CD4-positive, alpha-beta T cell treated with Interleukin-15 for 4 hours (primary cell): ENCODE results near the gene CFH.
"Not testable (repeated sequence)": the region's sequence is repeated elsewhere in the genome, so short reads cannot be mapped to it uniquely, and the experiment has no call there.

Source experiments
- DNase-seq: peaks from one replicate; pipeline ENCODE4 v3.0.0-alpha.2; 2020; ENCODE audit warnings: low spot score

CFH gene

DNA sequence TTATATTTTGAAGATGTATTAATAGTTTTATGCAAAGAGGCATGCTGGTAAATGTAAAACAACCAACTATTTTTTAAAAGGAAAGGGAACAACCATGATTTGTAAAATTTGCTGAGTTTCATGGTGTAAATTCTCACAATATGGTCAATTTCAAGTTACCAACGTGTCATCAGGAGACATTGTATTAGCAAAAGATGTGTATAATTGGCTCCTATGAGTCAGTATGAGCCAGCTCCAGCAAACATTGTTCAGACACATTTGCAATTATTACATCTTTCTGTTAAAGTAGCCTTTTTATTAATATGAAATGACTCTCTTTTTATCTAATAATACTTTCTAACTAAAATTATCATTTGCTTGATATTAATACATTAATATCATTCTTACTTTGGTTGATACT is 15.3 kb downstream of the CFH start:
- DNase-seq: no peak

DNA sequence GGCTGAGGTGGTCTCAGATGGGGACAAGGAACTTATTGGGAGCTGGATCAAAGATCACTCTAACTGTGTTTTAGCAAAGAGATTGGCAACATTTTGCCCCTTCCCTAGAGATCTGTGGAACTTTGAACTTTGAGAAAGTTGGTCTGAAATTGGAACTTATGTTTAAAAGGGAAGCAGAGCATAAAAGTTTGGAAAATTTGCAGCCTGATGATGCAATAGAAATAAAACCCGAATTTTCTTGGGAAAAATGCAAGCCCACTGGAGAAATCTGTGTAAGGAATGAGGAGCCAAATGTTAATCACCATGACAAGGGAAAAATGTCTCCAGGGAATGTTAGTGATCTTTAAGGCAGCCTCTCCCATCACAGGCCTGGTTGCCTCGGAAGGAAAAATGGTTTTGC is 17.2 kb downstream of the CFH start:
- no peak for DNase-seq

- no peak for DNase-seq
Observed at GRCh38 chr1:196669693-196670092, 17.9 kb downstream of the CFH start.

DNA sequence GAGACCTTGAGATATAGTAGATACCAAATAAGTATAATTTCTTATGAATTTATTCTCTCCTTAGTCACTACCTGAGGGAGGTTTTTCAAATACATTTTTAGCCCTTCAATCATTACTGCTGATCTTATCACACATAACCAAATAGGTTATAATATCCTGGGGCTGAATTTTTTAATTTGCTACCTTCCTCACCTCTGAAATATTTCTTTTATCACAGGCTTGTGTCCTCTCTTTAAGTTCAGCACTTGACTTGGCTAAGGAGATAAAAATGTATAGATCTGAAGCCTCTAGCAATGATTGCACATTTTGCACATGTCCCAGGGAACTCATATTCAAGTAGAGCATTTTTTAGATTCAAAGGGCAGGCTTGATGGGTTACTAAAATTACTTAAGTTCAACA is 23.1 kb downstream of the CFH start:
- no peak for DNase-seq

- no peak for DNase-seq
Observed at GRCh38 chr1:196677781-196678509, 26.1 kb downstream of the CFH start.

DNA sequence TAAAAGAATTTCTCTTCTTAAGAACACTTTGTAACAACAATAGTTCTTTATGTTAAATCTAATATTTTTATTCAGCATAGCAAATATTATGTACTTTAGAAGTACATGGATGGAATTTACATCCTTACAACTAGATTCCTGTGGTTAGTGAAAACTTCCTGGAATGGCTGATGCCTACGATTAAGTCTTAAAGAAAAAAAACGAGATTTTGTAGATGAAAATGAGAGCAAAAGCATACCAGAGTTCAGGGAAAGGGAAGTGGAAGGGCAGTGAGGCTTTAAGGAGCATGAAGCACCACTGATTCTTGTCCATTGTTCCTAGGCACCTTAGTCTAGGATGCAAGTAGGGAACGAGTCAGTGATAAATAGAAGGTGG is 26.7 kb downstream of the CFH start:
- no peak for DNase-seq

- DNase-seq: no peak
Observed at GRCh38 chr1:196680107-196680506, 28.3 kb downstream of the CFH start.

DNA sequence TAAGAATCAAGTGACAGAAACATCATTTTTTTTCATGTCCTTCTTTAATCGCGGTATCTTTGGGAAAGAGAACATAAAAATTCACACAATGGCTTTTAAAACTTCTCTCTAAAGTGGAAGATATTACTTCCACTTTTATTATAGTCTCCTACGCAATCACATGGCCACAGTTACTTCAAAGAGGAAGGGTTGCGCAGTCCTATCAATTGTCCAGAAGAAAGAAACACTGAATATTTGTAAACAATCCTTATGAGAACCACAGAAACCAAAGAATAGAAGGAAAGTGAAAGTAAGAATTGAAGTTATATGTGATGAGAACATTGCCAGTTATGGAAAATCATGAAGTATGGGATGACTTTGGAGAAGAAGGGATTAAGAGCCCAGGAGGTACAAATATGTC is 32.6 kb downstream of the CFH start:
- DNase-seq: no peak

DNA sequence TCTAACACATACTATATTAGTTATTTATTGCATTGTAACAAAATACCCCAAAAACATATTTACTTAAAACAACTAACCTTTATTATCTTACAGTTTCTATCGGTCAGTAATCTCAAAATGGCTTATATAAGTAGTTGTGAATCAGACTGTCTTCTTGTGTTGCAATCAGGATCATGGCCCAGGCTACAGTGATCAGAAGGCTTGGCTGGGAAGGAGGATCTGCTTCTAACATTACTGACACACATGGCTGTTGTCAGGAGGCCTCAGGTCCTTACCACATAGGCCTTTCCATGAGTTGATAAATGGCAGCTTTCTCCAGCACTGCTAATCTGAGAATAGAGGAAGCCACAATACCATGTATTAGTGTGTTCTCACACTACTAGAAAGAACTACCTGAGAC is 33.7 kb downstream of the CFH start:
- DNase-seq: no peak

DNA sequence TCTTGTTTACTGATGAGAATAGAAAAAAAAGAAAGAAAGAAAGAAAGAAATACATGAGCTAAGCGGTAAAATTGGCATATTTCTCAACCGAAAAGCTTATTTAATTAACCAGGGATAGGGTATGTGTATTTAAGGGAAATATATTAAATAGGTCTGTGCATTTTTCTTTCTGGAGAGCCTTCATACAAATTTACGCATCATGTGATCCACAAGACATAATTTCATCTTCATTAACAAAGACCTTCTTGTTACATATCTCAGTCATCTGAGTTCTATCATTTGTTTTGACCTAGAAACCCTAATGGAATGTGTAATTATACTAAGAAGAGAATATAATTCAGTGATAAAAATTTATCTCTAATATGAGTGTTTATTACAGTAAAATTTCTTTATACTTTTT is 37.2 kb downstream of the CFH start:
- no peak for DNase-seq

GRCh38 chr1:196690582-196690981 is 38.7 kb downstream of the CFH start:
- no peak for DNase-seq

- DNase-seq: no peak
Observed at GRCh38 chr1:196698993-196699392, 47.1 kb downstream of the CFH start.

GRCh38 chr1:196701144-196701543 is 49.3 kb downstream of the CFH start:
- no peak for DNase-seq

DNA sequence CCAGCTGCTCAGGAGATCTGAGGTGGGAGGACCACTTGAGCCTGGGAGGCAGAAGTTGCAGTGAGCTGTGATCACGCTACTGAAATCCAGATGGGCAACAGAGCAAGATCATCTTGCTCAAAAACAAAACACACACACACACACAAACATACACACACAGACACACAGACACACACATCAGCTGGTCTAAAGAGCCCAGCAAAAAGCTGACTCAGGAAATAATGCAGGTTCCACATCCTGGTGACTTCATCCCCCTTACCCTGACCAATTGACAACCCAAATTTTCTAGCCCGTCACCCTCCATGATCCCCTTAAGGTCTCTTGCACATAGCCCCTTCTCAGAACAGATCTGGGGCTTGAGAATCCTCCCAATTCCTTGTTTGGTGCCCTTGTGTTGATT is 58.0 kb downstream of the CFH start:
- DNase-seq: not testable (repeated sequence)

DNA sequence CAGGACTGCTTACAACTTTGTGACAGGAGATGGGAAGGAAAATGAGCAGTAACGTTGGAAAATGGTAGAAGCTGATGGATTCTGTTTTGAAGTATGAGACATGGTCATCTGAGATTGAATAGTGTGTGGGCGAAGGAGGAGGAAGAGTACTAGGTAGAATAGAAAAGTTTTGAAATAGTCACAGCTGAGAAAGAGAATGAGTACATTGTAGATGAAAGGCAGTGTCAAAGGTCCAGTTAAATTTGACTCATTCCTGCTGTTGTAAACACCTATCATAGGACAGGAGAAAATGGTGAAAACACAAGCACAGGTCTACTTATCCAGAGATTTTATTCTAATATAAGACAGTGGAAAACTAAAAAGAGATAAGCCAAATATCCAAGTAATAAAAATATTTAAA is 66.0 kb downstream of the CFH start:
- no peak for DNase-seq

GRCh38 chr1:196723325-196724185 is 71.7 kb downstream of the CFH start:
- DNase-seq: peak; percentile 45

- DNase-seq: no peak
Observed at GRCh38 chr1:196732526-196732925, 80.7 kb downstream of the CFH start.

DNA sequence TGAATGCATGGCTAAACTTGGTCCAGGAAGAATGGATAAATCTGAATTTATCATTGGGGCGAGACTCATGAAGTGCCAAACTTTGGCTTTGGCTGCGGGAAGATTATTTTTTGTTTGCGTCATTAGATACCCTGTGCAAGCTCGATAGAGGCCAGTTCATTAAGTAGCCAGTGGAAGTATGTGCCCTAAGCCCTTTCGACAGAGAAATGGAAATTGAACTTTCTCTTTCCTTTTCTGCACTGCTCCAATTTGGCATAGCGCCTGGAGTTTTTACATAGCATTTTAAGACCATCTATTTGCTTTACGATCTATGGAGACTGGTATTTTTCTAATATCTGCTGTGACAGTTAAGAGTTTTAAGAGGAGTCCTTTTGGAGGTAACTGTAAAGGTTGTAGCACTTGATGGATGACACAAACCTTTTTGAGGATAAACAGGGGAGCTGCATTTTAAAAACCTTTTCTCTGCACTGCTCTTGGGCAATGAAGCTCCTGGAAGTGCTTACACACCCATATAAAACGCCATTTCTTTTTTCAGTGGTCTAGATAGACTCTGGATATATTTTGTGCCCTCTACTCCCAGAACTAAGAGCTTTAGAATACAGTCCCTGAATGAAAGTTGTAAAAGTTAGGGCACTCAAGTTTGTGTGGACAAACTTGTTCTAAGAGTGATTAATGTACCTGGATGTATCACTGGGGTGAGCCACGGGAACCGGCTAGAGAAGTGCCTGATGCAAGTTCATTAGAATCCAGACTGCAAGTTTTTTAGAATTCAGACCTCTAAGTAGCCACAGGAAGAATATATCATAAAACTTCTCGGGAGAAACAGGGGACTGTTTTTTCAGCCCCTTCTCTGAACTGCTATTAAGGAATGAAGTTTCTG is 81.5 kb downstream of the CFH start:
- DNase-seq: no peak

- no peak for DNase-seq
Observed at GRCh38 chr1:196734006-196734405, 82.2 kb downstream of the CFH start.

DNA sequence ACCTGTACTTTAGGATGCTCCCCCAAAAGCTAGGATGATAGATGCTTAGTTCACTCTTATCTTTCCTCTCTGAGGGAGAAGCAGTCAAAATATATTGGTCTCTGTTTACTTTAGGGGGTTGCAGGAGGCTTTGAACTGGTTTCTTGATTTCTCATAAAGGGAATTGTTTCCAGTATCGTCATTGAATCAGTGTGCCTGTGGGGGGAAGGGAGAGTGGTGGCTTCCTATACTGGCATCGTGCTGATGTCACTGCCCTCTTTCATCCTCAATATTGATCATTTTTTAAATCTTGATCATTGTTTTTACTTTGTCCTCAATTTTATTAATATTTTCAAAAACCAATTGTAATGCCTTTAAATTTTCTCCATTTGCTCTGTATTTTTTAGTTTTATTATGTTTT is 82.6 kb downstream of the CFH start:
- no peak for DNase-seq

GRCh38 chr1:196738730-196739129 is 86.9 kb downstream of the CFH start:
- no peak for DNase-seq

DNA sequence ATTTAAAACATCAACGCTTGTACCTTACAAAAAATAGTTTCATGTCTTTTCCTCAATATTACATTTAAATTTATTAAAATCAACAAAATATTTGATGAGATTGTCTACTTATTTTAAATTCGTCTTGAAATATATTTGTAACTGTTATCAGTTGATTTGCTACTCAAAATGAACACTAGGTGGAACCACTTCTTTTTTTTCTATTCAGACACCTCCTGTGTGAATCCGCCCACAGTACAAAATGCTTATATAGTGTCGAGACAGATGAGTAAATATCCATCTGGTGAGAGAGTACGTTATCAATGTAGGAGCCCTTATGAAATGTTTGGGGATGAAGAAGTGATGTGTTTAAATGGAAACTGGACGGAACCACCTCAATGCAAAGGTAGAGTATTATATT is 91.4 kb downstream of the CFH start:
- not testable (repeated sequence) for DNase-seq
